GM19467 (cell line): ENCODE data around the gene HNRNPU.
"Not testable (repeated sequence)": the region's sequence is repeated elsewhere in the genome, so short reads cannot be mapped to it uniquely, and the experiment has no call there.

ENCODE experiments used
- ATAC-seq: cut with Tn5 transposase; IDR thresholded peaks from one replicate; pipeline ENCODE4 v1.9.1; 2021; ENCODE audit warnings: mild to moderate bottlenecking, moderate library complexity; ENCODE audit not compliant: unreplicated experiment

The HNRNPU gene

GRCh38 chr1:244843148-244843978, 21.0 kb downstream of the HNRNPU start:
- ATAC-seq = no peak

- ATAC-seq = no peak
These were observed 22.9 kb downstream of the HNRNPU start for GRCh38 chr1:244841273-244841927.

- ATAC-seq = no peak
These were observed 24.0 kb downstream of the HNRNPU start for GRCh38 chr1:244840219-244840794.

- ATAC-seq = no peak
These were observed 24.7 kb downstream of the HNRNPU start for GRCh38 chr1:244839656-244840055.

- ATAC-seq = no peak
These were observed 26.6 kb downstream of the HNRNPU start for GRCh38 chr1:244837597-244838258.

GRCh38 chr1:244836584-244836983, 27.8 kb downstream of the HNRNPU start:
- ATAC-seq = no peak

- no peak for ATAC-seq
These were observed 28.2 kb downstream of the HNRNPU start for GRCh38 chr1:244836135-244836521.

GRCh38 chr1:244835276-244836134, 28.8 kb downstream of the HNRNPU start, which contains the start of gene COX20:
Gene COX20, plus strand, starts transcription at chr1:244835658. Its CDS starts 57 bp downstream, at chr1:244835715.
- peak; percentile 59 for ATAC-seq

- ATAC-seq = peak; percentile 61
These were observed 29.6 kb downstream of the HNRNPU start for GRCh38 chr1:244834543-244835275.

GRCh38 chr1:244833734-244834542, 30.4 kb downstream of the HNRNPU start:
- peak; percentile 6 for ATAC-seq

- ATAC-seq = not testable (repeated sequence)
These were observed 31.1 kb downstream of the HNRNPU start for GRCh38 chr1:244833260-244833659.

- ATAC-seq = no peak
These were observed 33.7 kb downstream of the HNRNPU start for GRCh38 chr1:244830639-244831038.

- ATAC-seq = no peak
These were observed 37.6 kb downstream of the HNRNPU start for GRCh38 chr1:244826712-244827111.

GRCh38 chr1:244822878-244823277, 41.5 kb downstream of the HNRNPU start:
- no peak for ATAC-seq

- no peak for ATAC-seq
These were observed 43.2 kb downstream of the HNRNPU start for GRCh38 chr1:244821134-244821533.

GRCh38 chr1:244820131-244820530, 44.2 kb downstream of the HNRNPU start:
- ATAC-seq = no peak

GRCh38 chr1:244817415-244817894, 46.9 kb downstream of the HNRNPU start:
- ATAC-seq = no peak

GRCh38 chr1:244815600-244816099, 48.7 kb downstream of the HNRNPU start:
- ATAC-seq = no peak
